Stimulated activated CD8-positive, alpha-beta memory T cell treated with anti-CD3 and anti-CD28 coated beads, Interleukin-15, amount 100 ng/mL, for 1 hour (primary cell): ENCODE measurements around the gene JAG1.

Source experiments
- DNase-seq: peaks from one replicate; pipeline ENCODE4 v3.0.0-alpha.2; 2020; ENCODE audit warnings: low read depth

Gene JAG1

GRCh38 chr20:10652660-10653261, 21.0 kb downstream of the JAG1 start:
- DNase-seq: no peak

DNA sequence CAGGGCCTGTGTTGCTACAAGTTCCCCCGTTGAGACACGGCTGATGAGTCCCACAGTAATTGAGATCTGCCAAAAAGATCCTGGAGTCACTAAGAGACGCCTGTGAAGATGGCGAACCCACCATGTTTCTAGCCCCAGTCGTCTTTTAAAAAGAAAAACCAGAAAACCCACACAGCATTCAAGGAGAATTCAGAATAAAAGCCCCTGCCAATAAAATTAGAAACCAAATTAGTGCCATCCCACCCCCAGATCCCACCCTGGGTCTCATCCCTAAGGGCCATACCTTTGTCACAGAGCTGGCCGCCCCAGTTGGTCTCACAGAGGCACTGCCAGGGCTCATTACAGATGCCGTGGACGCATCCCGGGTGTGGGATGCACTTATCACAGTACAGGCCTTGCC, 21.6 kb downstream of the JAG1 start:
- no peak for DNase-seq

DNA sequence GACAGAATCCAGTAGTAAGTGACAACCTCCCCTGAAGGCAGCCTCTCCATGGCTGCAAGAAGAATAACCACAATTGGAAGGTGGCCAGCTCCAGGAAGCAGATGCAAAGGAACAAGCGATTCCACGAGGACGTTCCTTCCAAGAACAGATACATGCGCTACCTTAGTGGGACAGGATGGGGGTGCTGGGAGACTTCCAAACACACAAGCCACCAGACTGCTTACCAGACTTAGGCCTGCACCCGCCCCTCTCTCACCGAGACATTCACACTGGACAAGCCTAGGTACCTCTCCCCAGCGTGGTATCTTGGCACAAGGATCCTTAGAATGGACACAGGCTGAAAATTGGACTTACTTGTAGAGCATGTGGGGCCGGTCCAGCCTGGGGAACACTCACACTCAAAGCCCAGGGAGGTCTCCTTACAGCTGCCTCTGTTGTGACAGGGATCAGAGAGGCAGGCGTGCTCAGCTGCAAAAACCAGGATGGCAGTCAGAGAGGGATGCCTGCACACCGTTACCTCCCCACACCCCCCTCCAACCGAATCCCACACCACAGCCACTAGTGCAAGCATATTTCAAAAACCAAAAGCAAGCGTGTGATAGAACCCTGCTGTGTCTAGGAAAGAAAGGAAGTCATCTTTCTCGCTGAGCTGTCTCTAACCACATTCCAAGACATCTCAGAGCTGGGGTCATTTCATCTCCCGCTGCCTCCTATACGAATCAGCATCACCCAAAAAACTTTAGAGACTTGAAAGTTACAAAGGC, 22.4 kb downstream of the JAG1 start:
- DNase-seq: no peak

- DNase-seq: no peak
These were observed 24.0 kb downstream of the JAG1 start for GRCh38 chr20:10649797-10650160.

DNA sequence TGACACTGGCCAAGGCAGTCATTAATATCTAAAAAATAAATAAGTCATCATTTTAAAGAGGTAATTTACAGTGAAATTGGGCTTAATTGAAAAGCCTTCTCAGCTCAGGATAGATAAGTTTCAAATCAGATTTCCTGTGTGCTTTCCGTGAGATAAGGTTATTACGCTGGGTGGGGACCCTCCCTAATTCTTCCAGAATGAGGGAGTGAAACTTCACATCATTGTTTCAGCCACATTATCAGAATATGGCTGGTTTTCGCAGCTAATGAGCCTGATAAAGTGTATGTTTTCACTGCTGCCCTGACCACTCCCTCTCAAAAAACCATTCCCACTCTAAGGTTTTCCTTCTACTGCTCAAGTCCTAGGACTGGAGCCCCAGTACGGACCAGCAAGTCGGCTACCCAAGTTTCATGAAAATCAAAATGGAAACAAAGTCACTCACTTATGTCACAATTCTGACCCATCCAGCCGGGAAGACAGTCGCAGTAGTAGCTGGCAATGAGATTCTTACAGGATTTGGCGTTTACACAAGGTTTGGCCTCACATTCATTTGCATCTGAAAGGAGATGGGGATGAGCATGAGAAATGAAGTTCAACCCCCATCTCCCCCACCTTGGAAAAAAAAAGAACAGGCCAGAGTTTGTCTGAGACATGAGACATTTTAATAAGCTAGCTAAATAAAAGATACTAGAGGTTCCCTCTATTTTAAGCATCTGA, 24.6 kb downstream of the JAG1 start:
- DNase-seq: no peak

GRCh38 chr20:10648651-10649050, 25.1 kb downstream of the JAG1 start:
- DNase-seq: no peak

- no peak for DNase-seq
These were observed 25.9 kb downstream of the JAG1 start for GRCh38 chr20:10647909-10648308.

DNA sequence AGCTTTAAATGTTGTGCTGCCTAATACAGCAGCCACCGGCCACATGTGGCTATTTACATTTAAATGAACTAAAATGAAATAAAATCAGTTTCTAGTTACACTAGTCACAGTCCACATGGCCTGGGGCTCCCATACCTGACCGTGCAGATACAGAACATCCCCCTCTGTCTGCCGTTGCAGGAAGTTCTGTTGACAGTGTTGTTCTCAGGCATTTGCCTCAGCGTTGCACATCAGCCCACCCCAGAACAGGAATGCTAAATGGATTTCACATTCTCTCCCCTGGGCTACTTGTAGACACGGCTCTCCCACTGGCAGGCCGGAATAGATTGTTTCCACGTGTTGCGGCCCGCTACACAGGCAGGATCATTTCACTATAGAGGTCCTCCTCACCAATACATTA, 26.3 kb downstream of the JAG1 start:
- DNase-seq: no peak

GRCh38 chr20:10646886-10647420, 26.8 kb downstream of the JAG1 start:
- no peak for DNase-seq

DNA sequence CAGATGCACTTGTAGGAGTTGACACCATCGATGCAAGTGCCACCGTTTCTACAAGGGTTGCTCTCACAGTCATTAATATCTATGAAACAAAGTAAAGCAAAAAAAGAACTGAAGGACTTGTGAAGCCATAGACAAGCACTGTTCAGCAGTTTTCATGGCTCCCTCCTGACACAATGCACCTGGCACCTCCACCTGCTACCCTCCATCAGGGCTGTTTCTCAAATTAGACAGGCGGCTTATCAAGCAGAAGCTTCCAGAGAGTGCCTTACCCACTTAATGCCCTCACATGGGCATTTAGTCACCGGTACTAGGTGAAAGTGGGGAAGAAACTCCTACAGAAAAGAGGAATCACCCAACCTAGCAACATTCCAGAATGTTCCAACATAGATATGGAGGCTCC, 27.8 kb downstream of the JAG1 start:
- DNase-seq: no peak

DNA sequence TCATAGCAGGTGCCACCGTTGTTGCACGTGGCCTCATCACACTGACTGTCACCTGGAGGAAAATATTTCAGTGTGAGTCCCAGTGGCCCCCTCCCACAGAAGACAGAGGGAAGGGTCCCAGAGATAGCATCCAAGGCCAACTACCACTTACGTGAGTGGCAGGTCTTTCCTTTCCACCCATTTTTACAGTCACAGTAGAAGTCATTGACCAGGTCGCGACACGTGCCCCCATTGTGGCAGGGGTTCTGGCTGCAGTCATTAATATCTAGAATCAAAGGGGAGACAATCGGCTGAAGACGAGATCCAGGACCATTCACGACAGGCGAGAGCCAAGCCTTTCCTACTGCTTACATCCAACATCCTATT, 28.6 kb downstream of the JAG1 start:
- DNase-seq: no peak

DNA sequence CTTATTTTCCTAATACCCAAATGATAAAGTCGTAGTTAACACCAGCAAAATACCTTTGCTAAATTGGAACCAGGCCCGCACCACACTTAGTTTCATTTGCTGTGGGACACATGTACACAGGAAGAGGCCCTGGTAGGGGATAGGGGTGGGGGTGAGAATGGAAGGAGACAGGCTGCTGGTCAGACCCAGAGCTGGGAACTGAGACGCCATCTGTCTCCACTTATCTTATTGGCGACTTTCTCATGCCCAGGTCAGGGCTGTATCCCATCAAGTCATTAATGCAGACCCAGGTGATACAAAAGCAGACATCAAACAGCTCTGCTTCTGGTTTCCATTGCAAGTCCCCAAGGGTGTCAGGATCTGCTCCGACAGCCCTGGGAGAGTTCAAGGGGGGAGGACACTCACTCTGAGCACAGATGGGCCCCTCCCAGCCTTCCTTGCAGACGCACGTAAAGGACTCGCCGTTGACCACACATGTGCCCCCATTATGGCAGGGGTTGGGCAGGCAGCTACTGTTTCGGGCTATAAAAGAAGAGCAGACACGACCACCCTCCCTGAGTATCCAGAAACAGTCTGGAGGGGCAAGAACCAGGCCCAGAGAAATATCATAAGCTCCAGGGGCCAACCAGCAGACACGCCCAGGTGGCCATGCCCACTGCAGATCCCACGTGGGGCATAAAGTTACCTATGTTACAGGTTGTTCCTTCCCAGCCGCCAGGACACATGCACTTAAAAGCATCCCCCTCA, 29.2 kb downstream of the JAG1 start:
- no peak for DNase-seq

- DNase-seq: no peak
These were observed 30.3 kb downstream of the JAG1 start for GRCh38 chr20:10643560-10643873.

GRCh38 chr20:10642856-10643559, 30.8 kb downstream of the JAG1 start:
- DNase-seq: no peak

DNA sequence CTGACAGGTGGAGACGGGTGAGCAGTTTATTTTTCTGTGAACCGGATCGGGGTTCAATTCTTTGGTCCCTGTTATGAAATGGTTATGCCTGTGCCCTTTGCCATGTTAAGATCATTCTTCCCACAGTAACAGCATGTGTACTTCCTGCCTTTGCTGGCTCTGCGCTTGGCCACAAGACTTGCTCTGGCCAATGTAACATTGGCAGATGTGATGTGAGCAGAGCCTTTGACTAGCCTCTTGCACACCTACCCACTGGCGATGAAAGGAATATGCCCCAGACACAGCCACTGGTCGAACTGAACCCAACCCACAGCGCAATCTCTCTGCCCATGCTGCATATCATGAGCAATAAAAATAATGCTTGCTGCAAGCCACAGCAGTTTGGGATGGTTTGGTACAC, 31.9 kb downstream of the JAG1 start:
- DNase-seq: no peak

GRCh38 chr20:10641467-10641866, 32.3 kb downstream of the JAG1 start:
- no peak for DNase-seq

GRCh38 chr20:10640897-10641296, 32.9 kb downstream of the JAG1 start:
- no peak for DNase-seq

- DNase-seq: no peak
These were observed 33.9 kb downstream of the JAG1 start for GRCh38 chr20:10639737-10640556.

DNA sequence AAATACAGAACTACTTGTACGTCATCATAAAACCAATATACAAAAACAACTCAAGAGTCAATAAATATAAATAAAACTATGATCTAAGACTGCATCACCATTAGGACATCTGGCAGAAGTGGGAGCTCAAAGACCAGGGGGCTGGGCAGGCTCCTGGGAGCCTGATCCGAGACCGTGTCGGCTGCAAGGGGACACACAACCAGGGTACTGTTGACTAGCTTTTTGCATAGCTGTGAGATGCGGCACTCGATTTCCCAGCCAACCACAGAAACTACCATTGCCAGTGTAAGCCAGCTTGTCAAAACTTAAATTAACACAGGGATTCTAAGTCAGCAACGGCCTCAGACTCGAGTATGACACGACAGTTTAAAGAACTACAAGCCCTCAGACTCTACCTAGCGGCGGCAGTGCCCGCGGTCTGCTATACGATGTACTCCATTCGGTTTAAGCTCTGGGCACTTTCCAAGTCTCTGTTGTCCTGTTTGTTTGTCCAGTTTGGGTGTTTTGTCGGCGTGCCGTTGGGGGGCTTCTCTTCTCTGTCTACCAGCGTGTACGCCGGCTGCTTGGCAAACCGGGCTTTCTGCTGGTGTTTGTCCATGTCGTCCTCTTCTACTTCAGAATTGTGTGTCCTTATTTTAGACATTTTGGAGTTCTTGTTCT, 34.6 kb downstream of the JAG1 start:
- DNase-seq: no peak

DNA sequence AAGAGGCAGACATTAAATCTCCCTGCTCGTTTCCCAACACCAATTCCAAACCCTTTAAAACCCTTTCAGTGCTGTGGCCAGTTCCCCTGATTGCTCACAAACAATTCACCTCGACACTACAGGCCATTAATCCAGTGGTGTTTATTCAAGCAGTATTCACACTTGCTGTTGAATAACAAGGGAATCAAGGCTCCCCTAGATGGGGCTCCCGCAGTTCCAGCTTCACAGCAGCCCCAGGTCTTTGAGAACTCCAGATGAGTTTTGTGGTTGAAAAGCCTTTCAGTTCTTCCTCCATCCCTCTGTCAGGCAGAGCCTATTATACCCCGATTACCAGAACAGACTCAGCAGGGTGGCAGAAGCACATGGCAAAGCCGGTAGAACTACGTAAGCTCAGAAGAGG, 36.2 kb downstream of the JAG1 start:
- DNase-seq: no peak
